GM12891 (cell line): ENCODE results near the gene FAM118A.

ENCODE experiments used
- PAX5 ChIP-seq: IDR thresholded peaks from 2 replicates; pipeline ENCODE4 v1.6.1; 2011; ENCODE audit warnings: low read length, moderate library complexity, mild to moderate bottlenecking; ENCODE audit not compliant: insufficient read depth, severe bottlenecking
- POLR2A ChIP-seq: IDR thresholded peaks from 2 replicates; pipeline ENCODE4 v1.6.1; 2011; ENCODE audit warnings: low read depth, low read length, control low read depth
- POLR2AphosphoS5 ChIP-seq: IDR thresholded peaks from 2 replicates; pipeline ENCODE4 v1.6.1; 2011; ENCODE audit warnings: low read depth, low read length, control low read depth
- POU2F2 ChIP-seq: IDR thresholded peaks from 2 replicates; pipeline ENCODE4 v1.6.1; 2011; ENCODE audit warnings: low read depth, mild to moderate bottlenecking, control low read depth, low read length, moderate library complexity
- SPI1 ChIP-seq: IDR thresholded peaks from 2 replicates; pipeline ENCODE4 v1.6.1; 2011; ENCODE audit warnings: low read depth, low read length, control low read depth
- TAF1 ChIP-seq: IDR thresholded peaks from 2 replicates; pipeline ENCODE4 v1.6.1; 2011; ENCODE audit warnings: low read depth, low read length, control low read depth

- TF ChIP-seq POLR2AphosphoS5 (no peak), PAX5 (no peak), POLR2A (no peak), TAF1 (no peak), SPI1 (no peak), POU2F2 (no peak)
These were observed 44.2 kb upstream of the FAM118A start for GRCh38 chr22:45265535-45265934.
